ENCODE measurements around the gene SPPL2B. TPM values are rescaled to one million over a fixed set of nuclear protein-coding genes. Genes with fewer than 3 reads are reported as not detected.

SPPL2B gene
- total and polyA plus RNA-seq, 2 donors = 17.3 to 125 TPM

DNA sequence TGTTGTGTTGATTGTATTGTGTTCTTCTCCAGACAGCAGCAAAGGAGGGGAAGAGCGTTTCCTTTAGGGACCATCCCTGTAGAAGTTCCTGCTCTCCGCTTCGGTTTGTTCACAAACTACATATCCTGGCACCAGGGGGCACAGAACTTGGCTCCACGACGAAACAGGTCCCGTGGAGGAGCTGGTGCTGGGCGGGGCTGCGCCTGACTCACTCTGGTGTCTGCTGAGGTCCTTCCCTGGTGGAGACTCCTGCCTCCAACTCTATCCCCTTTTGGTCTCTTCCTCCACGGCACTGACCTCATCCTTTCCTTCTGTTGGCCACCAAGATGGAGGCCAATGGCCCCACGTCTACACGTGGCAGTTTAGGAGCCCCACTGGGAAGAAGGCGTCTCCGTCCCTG lies 46.3 kb downstream of the SPPL2B start:
- WGBS = 97% methylated on average over 13 of the region's 13 CpGs
- Histone ChIP-seq H3K4me1 (ENCODE audit: control insufficient read depth in 2 of 2, insufficient read depth in 2 of 2, low read length in 2 of 2) (no peaks in the 10 kb centered on the region), H3K27me3 (ENCODE audit: control insufficient read depth in 2 of 2, insufficient read depth in 1 of 2, low read length in 1 of 2) (peaks cover 0 to 18% of the 10 kb centered on the region in 2 donors), H3K27ac (ENCODE audit: low read depth in 1 of 2, low read length in 1 of 2) (no peak overlapping the region), H3K36me3 (ENCODE audit: control insufficient read depth in 2 of 2, insufficient read depth in 2 of 2, low read length in 1 of 2) (no peaks in the 10 kb centered on the region), H3K4me3 (ENCODE audit: low read length in 2 of 2) (no peak overlapping the region), H3K9me3 (ENCODE audit: control insufficient read depth in 2 of 2, insufficient read depth in 1 of 2, low read length in 1 of 2) (peaks cover 2 to 20% of the 10 kb centered on the region in 2 donors)
- DNase-seq (ENCODE audit: low read depth in 6 of 9, low spot score in 9 of 9) = no peak

GRCh38 chr19:2375353-2376121 lies 47.1 kb downstream of the SPPL2B start:
- DNase-seq (ENCODE audit: low read depth in 6 of 9, low spot score in 9 of 9) = no peak
- Histone ChIP-seq H3K4me3 (ENCODE audit: low read length in 2 of 2) (no peak overlapping the region), H3K27me3 (ENCODE audit: control insufficient read depth in 2 of 2, insufficient read depth in 1 of 2, low read length in 1 of 2) (peaks cover 0 to 18% of the 10 kb centered on the region in 2 donors), H3K27ac (ENCODE audit: low read depth in 1 of 2, low read length in 1 of 2) (no peak overlapping the region), H3K4me1 (ENCODE audit: control insufficient read depth in 2 of 2, insufficient read depth in 2 of 2, low read length in 2 of 2) (no peaks in the 10 kb centered on the region), H3K36me3 (ENCODE audit: control insufficient read depth in 2 of 2, insufficient read depth in 2 of 2, low read length in 1 of 2) (no peaks in the 10 kb centered on the region), H3K9me3 (ENCODE audit: control insufficient read depth in 2 of 2, insufficient read depth in 1 of 2, low read length in 1 of 2) (peaks cover 2 to 21% of the 10 kb centered on the region in 2 donors)
- WGBS = 95% methylated on average over 7 of the region's 7 CpGs

- Histone ChIP-seq H3K27me3 (ENCODE audit: control insufficient read depth in 2 of 2, insufficient read depth in 1 of 2, low read length in 1 of 2) (peaks cover 0 to 11% of the 10 kb centered on the region in 2 donors), H3K4me3 (ENCODE audit: low read length in 2 of 2) (no peak overlapping the region), H3K27ac (ENCODE audit: low read depth in 1 of 2, low read length in 1 of 2) (no peak overlapping the region), H3K36me3 (ENCODE audit: control insufficient read depth in 2 of 2, insufficient read depth in 2 of 2, low read length in 1 of 2) (no peaks in the 10 kb centered on the region), H3K4me1 (ENCODE audit: control insufficient read depth in 2 of 2, insufficient read depth in 2 of 2, low read length in 2 of 2) (no peaks in the 10 kb centered on the region), H3K9me3 (ENCODE audit: control insufficient read depth in 2 of 2, insufficient read depth in 1 of 2, low read length in 1 of 2) (peaks cover 2 to 26% of the 10 kb centered on the region in 2 donors)
- no peak for DNase-seq (ENCODE audit: low read depth in 6 of 9, low spot score in 9 of 9)
- 94% methylated on average over 15 of the region's 15 CpGs for WGBS
Measured at GRCh38 chr19:2376784-2377519, 48.5 kb downstream of the SPPL2B start.

DNA sequence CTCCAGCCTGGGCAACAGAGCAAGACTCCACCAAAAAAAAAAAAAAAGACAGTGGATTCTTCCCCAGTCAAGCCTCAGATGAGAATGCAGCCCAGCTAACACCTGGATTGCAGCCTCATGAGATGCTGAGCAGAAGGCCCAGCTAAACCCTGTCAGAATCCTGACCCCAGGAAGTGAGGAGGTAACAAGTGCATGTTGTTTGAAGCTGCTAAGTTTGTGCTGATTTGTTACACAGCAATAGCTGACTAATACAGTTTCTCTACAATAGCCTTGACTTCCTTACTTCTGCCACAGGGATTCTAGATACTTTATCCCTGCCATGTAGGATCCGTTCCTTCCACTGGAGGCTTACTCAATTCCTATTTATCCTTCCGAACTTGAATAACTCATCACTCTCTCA lies 52.1 kb downstream of the SPPL2B start:
- Histone ChIP-seq H3K4me1 (ENCODE audit: control insufficient read depth in 2 of 2, insufficient read depth in 2 of 2, low read length in 2 of 2) (no peaks in the 10 kb centered on the region), H3K9me3 (ENCODE audit: control insufficient read depth in 2 of 2, insufficient read depth in 1 of 2, low read length in 1 of 2) (peaks cover 2 to 31% of the 10 kb centered on the region in 2 donors), H3K27ac (ENCODE audit: low read depth in 1 of 2, low read length in 1 of 2) (no peak overlapping the region), H3K4me3 (ENCODE audit: low read length in 2 of 2) (no peak overlapping the region), H3K36me3 (ENCODE audit: control insufficient read depth in 2 of 2, insufficient read depth in 2 of 2, low read length in 1 of 2) (no peaks in the 10 kb centered on the region), H3K27me3 (ENCODE audit: control insufficient read depth in 2 of 2, insufficient read depth in 1 of 2, low read length in 1 of 2) (peaks cover 0 to 19% of the 10 kb centered on the region in 2 donors)
- 96% methylated on average over 2 of the region's 2 CpGs for whole genome bisulfite sequencing
- DNase-seq (ENCODE audit: low read depth in 6 of 9, low spot score in 9 of 9) = no peak

DNA sequence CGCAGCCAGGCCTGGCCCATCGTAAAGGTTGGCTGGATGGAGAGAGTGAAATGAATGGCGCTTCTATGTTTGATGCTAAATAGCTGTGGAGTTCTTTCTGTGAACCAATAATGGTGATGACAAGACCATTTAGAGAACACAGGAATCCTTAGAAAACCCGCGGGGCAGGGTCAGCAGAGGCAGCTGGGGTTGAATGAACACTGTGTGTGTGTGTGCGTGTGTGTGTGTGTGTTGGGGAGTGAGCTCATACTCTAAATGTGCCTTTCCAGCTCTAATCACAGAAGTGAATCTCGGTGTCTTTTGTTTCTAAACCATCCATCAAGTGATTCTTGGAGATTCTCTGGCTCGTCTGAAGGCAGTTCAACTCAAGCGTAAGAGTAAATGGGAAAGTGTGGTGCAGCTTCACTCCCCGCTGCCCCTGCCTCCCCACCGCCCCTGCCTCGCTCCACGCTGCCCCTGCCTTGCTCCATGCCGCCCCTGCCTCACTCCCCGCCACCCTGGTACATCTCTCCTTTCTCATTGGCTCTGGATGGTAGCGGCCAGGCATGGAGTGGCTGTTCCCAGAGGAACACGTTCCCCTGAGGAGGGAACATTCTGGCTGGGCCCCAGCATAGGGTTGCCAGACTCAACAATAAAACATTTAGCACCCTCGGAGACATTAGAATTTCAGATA lies 52.8 kb downstream of the SPPL2B start:
- H3K4me1 ChIP-seq (ENCODE audit: control insufficient read depth in 2 of 2, insufficient read depth in 2 of 2, low read length in 2 of 2) = no peaks in the 10 kb centered on the region
- H3K4me3 ChIP-seq (ENCODE audit: low read length in 2 of 2) = no peak overlapping the region
- H3K27ac ChIP-seq (ENCODE audit: low read depth in 1 of 2, low read length in 1 of 2) = no peak overlapping the region
- H3K27me3 ChIP-seq (ENCODE audit: control insufficient read depth in 2 of 2, insufficient read depth in 1 of 2, low read length in 1 of 2) = peaks cover 0 to 16% of the 10 kb centered on the region in 2 donors
- no peaks in the 10 kb centered on the region for H3K36me3 ChIP-seq (ENCODE audit: control insufficient read depth in 2 of 2, insufficient read depth in 2 of 2, low read length in 1 of 2)
- no peak for DNase-seq (ENCODE audit: low read depth in 6 of 9, low spot score in 9 of 9)
- H3K9me3 ChIP-seq (ENCODE audit: control insufficient read depth in 2 of 2, insufficient read depth in 1 of 2, low read length in 1 of 2) = peaks cover 2 to 31% of the 10 kb centered on the region in 2 donors
- WGBS = 86% methylated on average over 18 of the region's 18 CpGs

DNA sequence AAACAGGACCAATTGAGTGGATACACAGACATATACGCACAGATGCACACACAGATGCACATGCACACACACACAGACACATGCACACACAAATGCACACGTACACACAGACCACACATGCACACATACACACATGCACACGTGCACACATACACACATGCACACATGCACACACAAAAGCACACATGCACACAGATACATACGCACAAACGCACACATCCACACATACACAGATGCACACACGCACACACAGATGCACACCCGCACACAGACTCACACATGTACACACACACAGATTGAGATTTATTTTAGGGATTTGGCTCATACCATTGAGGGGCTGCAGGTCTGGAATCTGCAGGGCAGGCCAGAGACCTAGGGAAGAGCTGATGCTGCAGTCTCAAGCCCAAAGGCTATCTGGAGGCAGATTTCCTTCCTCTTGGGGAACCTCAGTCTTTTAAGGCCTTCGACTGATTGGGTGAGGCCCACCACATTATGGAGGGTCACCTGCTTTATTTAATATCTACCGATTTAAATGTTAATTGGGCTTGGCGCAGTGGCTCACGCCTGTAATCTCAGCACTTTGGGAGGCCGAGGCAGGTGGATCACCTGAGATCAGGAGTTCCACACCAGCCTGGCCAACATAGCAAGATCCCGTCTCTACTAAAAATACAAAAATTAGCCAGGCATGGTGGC lies 54.2 kb downstream of the SPPL2B start:
- Histone ChIP-seq H3K4me1 (ENCODE audit: control insufficient read depth in 2 of 2, insufficient read depth in 2 of 2, low read length in 2 of 2) (no peaks in the 10 kb centered on the region), H3K9me3 (ENCODE audit: control insufficient read depth in 2 of 2, insufficient read depth in 1 of 2, low read length in 1 of 2) (peaks cover 2 to 29% of the 10 kb centered on the region in 2 donors), H3K36me3 (ENCODE audit: control insufficient read depth in 2 of 2, insufficient read depth in 2 of 2, low read length in 1 of 2) (no peaks in the 10 kb centered on the region), H3K27me3 (ENCODE audit: control insufficient read depth in 2 of 2, insufficient read depth in 1 of 2, low read length in 1 of 2) (peaks cover 0 to 18% of the 10 kb centered on the region in 2 donors), H3K27ac (ENCODE audit: low read depth in 1 of 2, low read length in 1 of 2) (no peak overlapping the region), H3K4me3 (ENCODE audit: low read length in 2 of 2) (no peak overlapping the region)
- 94% methylated on average over 13 of the region's 13 CpGs for WGBS
- DNase-seq (ENCODE audit: low read depth in 6 of 9, low spot score in 9 of 9) = no peak

DNA sequence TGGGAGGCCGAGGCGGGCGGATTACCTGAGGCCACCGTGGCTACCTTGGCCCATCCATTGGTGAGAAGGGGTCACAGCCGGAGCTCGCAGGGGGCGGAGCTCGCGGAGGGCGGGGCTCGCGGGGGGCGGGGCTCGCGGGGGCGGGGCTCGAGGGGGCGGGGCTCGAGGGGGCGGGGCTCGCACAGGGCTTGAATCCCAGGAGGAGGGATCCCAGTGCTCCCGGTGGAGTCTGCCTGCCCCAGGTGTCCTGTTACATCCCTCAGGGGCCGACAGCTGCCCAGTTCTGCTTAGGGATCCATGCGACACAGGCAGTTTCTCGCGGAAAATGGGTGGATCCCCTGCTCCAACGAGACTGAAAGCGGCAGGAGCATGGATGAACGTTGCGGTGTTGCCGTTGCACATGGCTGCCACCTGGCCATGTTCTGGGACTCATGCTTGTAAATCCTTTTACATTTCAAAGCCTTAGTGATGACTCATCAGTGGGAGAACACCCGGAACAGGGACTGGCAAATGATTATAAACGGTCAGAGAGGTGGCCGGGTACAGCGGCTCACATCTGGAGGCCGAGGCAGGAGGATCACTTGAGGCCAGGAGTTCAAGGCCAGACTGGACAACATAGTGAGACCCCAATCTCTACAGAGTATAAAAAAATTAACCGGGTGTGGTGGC lies 56.7 kb downstream of the SPPL2B start:
- no peak for DNase-seq (ENCODE audit: low read depth in 6 of 9, low spot score in 9 of 9)
- Histone ChIP-seq H3K27ac (ENCODE audit: low read depth in 1 of 2, low read length in 1 of 2) (no peak overlapping the region), H3K27me3 (ENCODE audit: control insufficient read depth in 2 of 2, insufficient read depth in 1 of 2, low read length in 1 of 2) (peaks cover 0 to 28% of the 10 kb centered on the region in 2 donors), H3K4me3 (ENCODE audit: low read length in 2 of 2) (no peak overlapping the region), H3K36me3 (ENCODE audit: control insufficient read depth in 2 of 2, insufficient read depth in 2 of 2, low read length in 1 of 2) (no peaks in the 10 kb centered on the region), H3K4me1 (ENCODE audit: control insufficient read depth in 2 of 2, insufficient read depth in 2 of 2, low read length in 2 of 2) (no peaks in the 10 kb centered on the region), H3K9me3 (ENCODE audit: control insufficient read depth in 2 of 2, insufficient read depth in 1 of 2, low read length in 1 of 2) (peaks cover 0 to 13% of the 10 kb centered on the region in 2 donors)
- 37% methylated on average over 37 of the region's 37 CpGs for whole genome bisulfite sequencing

GRCh38 chr19:2387367-2388288 lies 59.1 kb downstream of the SPPL2B start:
- WGBS = 94% methylated on average over 20 of the region's 20 CpGs
- DNase-seq (ENCODE audit: low read depth in 6 of 9, low spot score in 9 of 9) = no peak

More at GRCh38 chr19:2387367-2388288, 59.1 kb downstream of the SPPL2B start:
- H3K4me1 ChIP-seq (ENCODE audit: control insufficient read depth in 2 of 2, insufficient read depth in 2 of 2, low read length in 2 of 2) = no peaks in the 10 kb centered on the region
- peaks cover 0 to 4% of the 10 kb centered on the region in 2 donors for H3K9me3 ChIP-seq (ENCODE audit: control insufficient read depth in 2 of 2, insufficient read depth in 1 of 2, low read length in 1 of 2)
- no peak overlapping the region for H3K4me3 ChIP-seq (ENCODE audit: low read length in 2 of 2)
- H3K27me3 ChIP-seq (ENCODE audit: control insufficient read depth in 2 of 2, insufficient read depth in 1 of 2, low read length in 1 of 2) = peaks cover 0 to 26% of the 10 kb centered on the region in 2 donors
- H3K36me3 ChIP-seq (ENCODE audit: control insufficient read depth in 2 of 2, insufficient read depth in 2 of 2, low read length in 1 of 2) = no peaks in the 10 kb centered on the region
- H3K27ac ChIP-seq (ENCODE audit: low read depth in 1 of 2, low read length in 1 of 2) = no peak overlapping the region
